ENCODE results near the gene PTPRJ.
"Not testable (repeated sequence)": the region's sequence is repeated elsewhere in the genome, so short reads cannot be mapped to it uniquely, and the experiment has no call there.

PTPRJ gene

DNA sequence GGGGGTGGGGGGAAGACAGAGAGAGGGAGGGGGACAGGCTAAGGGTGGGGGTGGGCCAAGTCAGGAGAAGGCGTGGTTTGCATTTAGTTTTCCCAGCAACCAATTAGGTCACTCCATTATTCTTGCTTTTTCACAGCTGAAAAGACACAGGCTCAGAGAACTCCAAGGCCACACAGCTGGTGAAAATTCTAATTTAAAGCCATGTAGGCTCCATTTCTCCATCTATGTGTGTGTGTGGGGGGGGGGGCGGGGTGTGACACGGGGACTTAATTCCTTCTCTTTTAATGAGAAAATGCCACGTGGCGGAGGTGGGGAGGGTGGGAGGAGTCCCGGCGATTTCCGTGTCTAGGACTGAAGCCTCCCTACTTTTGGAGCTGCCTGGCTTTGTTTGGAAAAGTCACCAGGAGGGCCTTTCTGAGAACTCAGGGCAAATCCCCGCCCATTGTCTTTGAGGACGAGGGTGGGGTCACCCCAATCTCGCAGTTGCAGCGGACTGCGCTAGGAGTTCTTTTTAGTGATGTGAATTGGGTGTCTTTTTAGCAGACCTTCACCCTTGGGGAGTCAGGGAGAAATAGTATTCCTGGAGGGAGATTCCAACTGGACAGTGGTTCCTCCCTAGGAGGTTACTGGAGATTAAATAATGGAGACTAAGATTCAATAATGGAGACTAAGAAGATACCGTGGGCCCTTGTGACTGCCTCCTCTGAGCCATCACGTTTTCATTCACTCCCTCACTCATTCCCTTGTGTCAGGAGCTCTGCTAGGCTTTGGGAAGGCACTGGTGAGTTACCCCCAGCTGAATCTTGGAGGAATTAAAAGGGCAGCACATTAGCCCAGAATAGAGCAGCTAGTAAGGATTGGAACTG is 36.4 kb upstream of the PTPRJ start:
- CTCF ChIA-PET = interaction anchor here (0.6 to 1.7 kb wide), 4 partner anchors 9 to 164 kb away, joined by 3 to 6 read pairs (median 4); no protein-coding TSS in a partner anchor
- H3K36me3 ChIP-seq (ENCODE audit: control insufficient read depth in 4 of 4, insufficient read depth in 4 of 4, low read length in 3 of 4) = no peaks in the 10 kb centered on the region
- peak overlapping the region in 1 of 2 experiments; percentile 55 for H3K27ac ChIP-seq (ENCODE audit: insufficient read depth in 1 of 2, low read depth in 1 of 2, low read length in 2 of 2, poor library complexity in 1 of 2, severe bottlenecking in 2 of 2)
- 95% methylated on average over 11 of the region's 15 CpGs for WGBS (ENCODE audit: insufficient coverage)
- DNase-seq = no peak
- H3K27me3 ChIP-seq (replicated peaks in 2 of 5; ENCODE audit: control insufficient read depth in 4 of 5, insufficient read depth in 5 of 5, low read length in 4 of 5) = no peaks in the 10 kb centered on the region
- peaks cover 3 to 43% (median 16%) of the 10 kb centered on the region in 4 experiments for H3K4me1 ChIP-seq (ENCODE audit: control extremely low read depth in 1 of 4, control insufficient read depth in 4 of 4, insufficient read depth in 4 of 4, low read length in 3 of 4)
- no peak overlapping the region for H3K4me3 ChIP-seq (ENCODE audit: control insufficient read depth in 1 of 7, extremely low read depth in 1 of 7, insufficient read depth in 4 of 7, low read depth in 2 of 7, low read length in 6 of 7)
- POLR2A ChIA-PET = no interaction called here
- H3K9me3 ChIP-seq (ENCODE audit: control extremely low read depth in 1 of 5, control insufficient read depth in 4 of 5, insufficient read depth in 2 of 5, low read depth in 1 of 5, low read length in 4 of 5) = no peaks in the 10 kb centered on the region

DNA sequence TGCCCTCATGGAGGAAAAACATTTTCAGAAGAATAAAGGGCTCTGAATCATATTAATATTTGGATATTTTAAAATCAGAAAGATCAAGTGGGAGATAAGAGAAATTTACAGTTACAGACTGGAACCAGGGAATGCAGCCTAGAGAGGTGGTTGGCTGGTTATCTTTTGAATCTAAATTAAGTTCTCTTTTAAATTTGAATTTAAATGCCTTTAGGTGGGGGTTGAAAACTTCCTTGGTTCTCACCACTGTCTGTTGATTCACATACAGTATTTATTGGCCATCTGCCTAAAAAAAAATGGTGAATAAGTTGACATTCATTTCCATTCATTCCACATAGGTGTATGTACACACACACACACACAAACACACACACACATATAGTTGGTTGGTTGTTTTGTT is 35.7 kb upstream of the PTPRJ start:
- Histone ChIP-seq H3K27me3 (replicated peaks in 2 of 5; ENCODE audit: control insufficient read depth in 4 of 5, insufficient read depth in 5 of 5, low read length in 4 of 5) (no peaks in the 10 kb centered on the region), H3K27ac (ENCODE audit: insufficient read depth in 1 of 2, low read depth in 1 of 2, low read length in 2 of 2, poor library complexity in 1 of 2, severe bottlenecking in 2 of 2) (peak overlapping the region in 1 of 2 experiments; percentile 55), H3K4me3 (ENCODE audit: control insufficient read depth in 1 of 7, extremely low read depth in 1 of 7, insufficient read depth in 4 of 7, low read depth in 2 of 7, low read length in 6 of 7) (no peak overlapping the region), H3K36me3 (ENCODE audit: control insufficient read depth in 4 of 4, insufficient read depth in 4 of 4, low read length in 3 of 4) (no peaks in the 10 kb centered on the region), H3K4me1 (ENCODE audit: control extremely low read depth in 1 of 4, control insufficient read depth in 4 of 4, insufficient read depth in 4 of 4, low read length in 3 of 4) (peaks cover 3 to 43% (median 16%) of the 10 kb centered on the region in 4 experiments), H3K9me3 (ENCODE audit: control extremely low read depth in 1 of 5, control insufficient read depth in 4 of 5, insufficient read depth in 2 of 5, low read depth in 1 of 5, low read length in 4 of 5) (no peaks in the 10 kb centered on the region)
- ChIA-PET POLR2A (no interaction called here), CTCF (interaction anchor here (0.9 to 1.0 kb wide), 2 partner anchors 10 to 12 kb away, joined by 3 to 5 read pairs; no protein-coding TSS in a partner anchor)
- no peak for DNase-seq

DNA sequence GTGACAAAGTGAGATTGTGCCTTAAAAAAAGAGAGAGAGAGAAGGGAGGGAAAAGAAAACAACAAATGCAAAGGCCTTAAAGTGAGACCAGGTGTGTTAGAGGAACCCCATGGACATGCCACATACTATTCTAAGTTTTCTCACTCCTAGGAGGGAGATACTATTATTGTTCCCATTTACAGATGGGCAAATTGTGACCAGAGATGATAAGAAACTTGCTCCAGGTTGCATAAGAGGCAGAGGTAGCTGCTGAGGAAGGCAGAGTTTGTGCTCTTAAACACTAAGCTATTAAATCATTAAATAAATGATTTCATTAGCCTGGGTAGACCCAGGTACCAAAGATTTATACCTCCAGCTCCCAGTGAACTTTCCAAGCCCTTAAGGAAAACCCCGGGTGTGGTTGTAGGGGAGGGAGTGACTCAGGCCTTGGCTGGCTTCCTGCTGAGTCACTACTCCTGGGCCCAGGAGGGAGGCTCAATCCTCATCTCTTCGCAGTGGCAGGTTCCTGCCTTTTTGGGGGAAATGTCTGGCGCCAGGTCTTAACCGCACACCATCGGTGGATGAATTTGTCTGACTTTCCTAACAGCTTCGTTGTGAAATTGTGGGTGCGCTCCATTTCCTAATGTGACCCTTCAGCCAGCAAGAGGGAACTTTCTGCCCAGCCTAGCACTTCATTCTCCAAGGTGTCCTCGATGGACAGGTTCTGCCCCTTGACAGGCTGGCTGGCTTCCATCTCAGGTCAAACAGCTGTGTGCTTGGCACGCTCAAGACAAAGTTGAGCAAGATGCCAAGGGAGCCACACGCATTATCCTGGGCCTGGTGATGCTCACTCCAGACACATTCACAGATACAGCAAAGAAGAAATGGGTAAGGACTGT is 33.4 kb upstream of the PTPRJ start:
- 1% methylated on average over 7 of the region's 10 CpGs for WGBS (ENCODE audit: insufficient coverage)
- POLR2A ChIA-PET = no interaction called here
- no peaks in the 10 kb centered on the region for H3K27me3 ChIP-seq (replicated peaks in 2 of 5; ENCODE audit: control insufficient read depth in 4 of 5, insufficient read depth in 5 of 5, low read length in 4 of 5)
- H3K9me3 ChIP-seq (ENCODE audit: control extremely low read depth in 1 of 5, control insufficient read depth in 4 of 5, insufficient read depth in 2 of 5, low read depth in 1 of 5, low read length in 4 of 5) = no peaks in the 10 kb centered on the region
- H3K27ac ChIP-seq (ENCODE audit: insufficient read depth in 1 of 2, low read depth in 1 of 2, low read length in 2 of 2, poor library complexity in 1 of 2, severe bottlenecking in 2 of 2) = peak overlapping the region in 1 of 2 experiments; percentile 65
- H3K4me3 ChIP-seq (ENCODE audit: control insufficient read depth in 1 of 7, extremely low read depth in 1 of 7, insufficient read depth in 4 of 7, low read depth in 2 of 7, low read length in 6 of 7) = peak overlapping the region in 1 of 7 experiments; percentile 20
- no peaks in the 10 kb centered on the region for H3K36me3 ChIP-seq (ENCODE audit: control insufficient read depth in 4 of 4, insufficient read depth in 4 of 4, low read length in 3 of 4)
- DNase-seq = peak; percentile 85 to 96 (median 90)
- CTCF ChIA-PET = interaction anchor here (0.6 to 1.8 kb wide), 7 partner anchors 8 to 163 kb away, joined by 3 to 8 read pairs (median 4); no protein-coding TSS in a partner anchor
- peaks cover 3 to 50% (median 18%) of the 10 kb centered on the region in 4 experiments for H3K4me1 ChIP-seq (ENCODE audit: control extremely low read depth in 1 of 4, control insufficient read depth in 4 of 4, insufficient read depth in 4 of 4, low read length in 3 of 4)

DNA sequence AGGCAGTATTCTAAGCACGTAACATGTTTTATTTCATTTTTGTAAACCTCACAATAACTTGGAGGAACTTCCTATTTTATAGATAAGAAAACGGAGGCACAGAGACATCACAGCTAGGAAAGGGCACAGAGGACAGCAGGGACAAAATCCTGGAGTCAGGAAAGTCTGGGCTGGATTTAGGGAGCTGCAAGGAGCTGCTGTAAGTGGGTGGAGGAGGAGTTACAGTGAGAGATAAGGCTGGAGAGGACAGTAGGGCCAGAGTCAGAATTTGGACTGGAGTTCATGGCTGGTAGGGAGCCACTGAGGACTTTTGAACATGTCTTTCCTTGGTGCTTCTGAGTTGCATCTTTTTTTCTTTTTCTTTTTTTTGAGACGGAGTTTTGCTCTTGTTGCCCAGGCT is 32.2 kb upstream of the PTPRJ start:
- no peaks in the 10 kb centered on the region for H3K9me3 ChIP-seq (ENCODE audit: control extremely low read depth in 1 of 5, control insufficient read depth in 4 of 5, insufficient read depth in 2 of 5, low read depth in 1 of 5, low read length in 4 of 5)
- H3K4me1 ChIP-seq (ENCODE audit: control extremely low read depth in 1 of 4, control insufficient read depth in 4 of 4, insufficient read depth in 4 of 4, low read length in 3 of 4) = peaks cover 0 to 43% (median 18%) of the 10 kb centered on the region in 4 experiments
- ChIA-PET POLR2A (no interaction called here), CTCF (interaction anchor here (1.0 to 1.8 kb wide), 2 partner anchors 12 to 23 kb away, joined by 3 to 8 read pairs; no protein-coding TSS in a partner anchor)
- DNase-seq = no peak
- H3K4me3 ChIP-seq (ENCODE audit: control insufficient read depth in 1 of 7, extremely low read depth in 1 of 7, insufficient read depth in 4 of 7, low read depth in 2 of 7, low read length in 6 of 7) = no peak overlapping the region
- no peaks in the 10 kb centered on the region for H3K36me3 ChIP-seq (ENCODE audit: control insufficient read depth in 4 of 4, insufficient read depth in 4 of 4, low read length in 3 of 4)
- no peaks in the 10 kb centered on the region for H3K27me3 ChIP-seq (replicated peaks in 2 of 5; ENCODE audit: control insufficient read depth in 4 of 5, insufficient read depth in 5 of 5, low read length in 4 of 5)
- no CpG with 5 or more reads among the region's 3 CpGs for WGBS (ENCODE audit: insufficient coverage)
- H3K27ac ChIP-seq (ENCODE audit: insufficient read depth in 1 of 2, low read depth in 1 of 2, low read length in 2 of 2, poor library complexity in 1 of 2, severe bottlenecking in 2 of 2) = no peak overlapping the region

DNA sequence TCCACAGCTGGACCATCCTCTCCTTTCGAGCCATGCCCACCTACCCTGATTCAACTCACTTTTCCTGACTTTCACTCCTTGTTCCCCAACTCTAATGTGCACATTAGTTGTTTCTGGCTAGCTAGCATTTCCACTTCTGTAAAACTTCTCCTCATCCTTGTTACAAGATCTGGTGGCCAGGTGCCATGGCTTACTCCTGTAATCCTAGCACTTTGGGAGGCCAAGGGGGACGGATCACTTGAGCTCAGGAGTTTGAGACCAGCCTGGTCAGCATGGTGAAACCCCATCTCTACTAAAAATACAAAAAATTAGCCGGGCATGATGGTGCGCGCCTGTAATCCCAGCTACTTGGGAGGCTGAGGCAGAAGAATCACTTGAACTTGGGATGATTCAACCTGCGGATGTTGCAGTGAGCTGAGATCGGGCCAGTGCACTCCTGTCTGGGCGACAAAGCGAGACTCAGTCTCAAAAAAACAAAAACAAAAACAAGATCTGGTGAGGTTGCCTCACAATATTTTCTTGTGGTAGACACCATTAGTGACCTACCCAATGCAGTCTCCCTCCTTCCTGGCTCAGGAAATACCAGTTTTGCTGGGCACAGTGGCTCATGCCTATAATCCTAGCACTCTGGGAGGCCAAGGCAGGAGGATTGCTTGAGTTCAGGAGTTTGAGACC is 31.2 kb upstream of the PTPRJ start:
- peaks cover 0 to 43% (median 18%) of the 10 kb centered on the region in 4 experiments for H3K4me1 ChIP-seq (ENCODE audit: control extremely low read depth in 1 of 4, control insufficient read depth in 4 of 4, insufficient read depth in 4 of 4, low read length in 3 of 4)
- 89% methylated on average over 9 of the region's 9 CpGs for WGBS (ENCODE audit: insufficient coverage)
- POLR2A ChIA-PET; DNase-seq; H3K27me3 ChIP-seq (replicated peaks in 2 of 5; ENCODE audit: control insufficient read depth in 4 of 5, insufficient read depth in 5 of 5, low read length in 4 of 5); H3K4me3 ChIP-seq (ENCODE audit: control insufficient read depth in 1 of 7, extremely low read depth in 1 of 7, insufficient read depth in 4 of 7, low read depth in 2 of 7, low read length in 6 of 7); H3K27ac ChIP-seq (ENCODE audit: insufficient read depth in 1 of 2, low read depth in 1 of 2, low read length in 2 of 2, poor library complexity in 1 of 2, severe bottlenecking in 2 of 2); H3K36me3 ChIP-seq (ENCODE audit: control insufficient read depth in 4 of 4, insufficient read depth in 4 of 4, low read length in 3 of 4); H3K9me3 ChIP-seq (ENCODE audit: control extremely low read depth in 1 of 5, control insufficient read depth in 4 of 5, insufficient read depth in 2 of 5, low read depth in 1 of 5, low read length in 4 of 5): not testable (repeated sequence)
- CTCF ChIA-PET = interaction anchor here (0.8 to 1.4 kb wide), 2 partner anchors 11 to 15 kb away, joined by 3 to 4 read pairs; no protein-coding TSS in a partner anchor

DNA sequence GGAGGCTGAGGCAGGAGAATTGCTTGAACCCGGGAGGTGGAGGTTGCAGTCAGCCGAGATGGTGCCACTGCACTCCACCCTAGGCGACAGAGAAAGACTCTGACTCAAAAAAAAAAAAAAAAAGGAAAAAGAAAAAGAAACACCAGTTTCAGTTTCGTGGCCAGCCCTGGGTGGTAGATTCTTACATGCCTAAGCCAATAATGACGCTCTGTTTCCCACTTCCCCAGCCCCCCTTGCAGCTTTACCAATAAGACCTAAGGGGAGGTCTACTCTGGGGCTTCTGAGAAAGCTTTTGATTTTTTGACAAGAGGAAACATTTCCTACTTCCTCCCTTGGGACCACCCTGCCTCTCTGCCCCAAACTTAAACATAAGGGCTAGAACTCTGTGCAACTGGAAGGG is 30.0 kb upstream of the PTPRJ start:
- H3K36me3 ChIP-seq (ENCODE audit: control insufficient read depth in 4 of 4, insufficient read depth in 4 of 4, low read length in 3 of 4) = no peaks in the 10 kb centered on the region
- no peaks in the 10 kb centered on the region for H3K27me3 ChIP-seq (replicated peaks in 2 of 5; ENCODE audit: control insufficient read depth in 4 of 5, insufficient read depth in 5 of 5, low read length in 4 of 5)
- peak; percentile 65 to 86 (median 84) for DNase-seq
- WGBS (ENCODE audit: insufficient coverage) = 10% methylated on average over 4 of the region's 5 CpGs
- H3K9me3 ChIP-seq (ENCODE audit: control extremely low read depth in 1 of 5, control insufficient read depth in 4 of 5, insufficient read depth in 2 of 5, low read depth in 1 of 5, low read length in 4 of 5) = no peaks in the 10 kb centered on the region
- peaks cover 0 to 36% (median 18%) of the 10 kb centered on the region in 4 experiments for H3K4me1 ChIP-seq (ENCODE audit: control extremely low read depth in 1 of 4, control insufficient read depth in 4 of 4, insufficient read depth in 4 of 4, low read length in 3 of 4)
- CTCF ChIA-PET = interaction anchor here (1.4 kb wide), 1 partner anchor 16 kb away, joined by 4 read pairs; no protein-coding TSS in a partner anchor
- H3K27ac ChIP-seq (ENCODE audit: insufficient read depth in 1 of 2, low read depth in 1 of 2, low read length in 2 of 2, poor library complexity in 1 of 2, severe bottlenecking in 2 of 2) = no peak overlapping the region
- H3K4me3 ChIP-seq (ENCODE audit: control insufficient read depth in 1 of 7, extremely low read depth in 1 of 7, insufficient read depth in 4 of 7, low read depth in 2 of 7, low read length in 6 of 7) = no peak overlapping the region
- POLR2A ChIA-PET = no interaction called here

All from common myeloid progenitor, CD34-positive (primary cell).